Endothelial cell of umbilical vein (primary cell): ENCODE results near the gene DMD.

Experiments
- POLR2A ChIP-seq: IDR thresholded peaks from 2 replicates; pipeline ENCODE4 v1.6.1; 2012; ENCODE audit warnings: low read depth, mild to moderate bottlenecking, control low read depth, low read length
- TF ChIP-seq, protein P1 (sequence below), 2 donors: IDR thresholded peaks; 1 replicate in 1 of 2; 2 replicates in 1 of 2; pipeline ENCODE4 v1.5.1; 2011; ENCODE audit warnings: low read length in 2 of 2, mild to moderate bottlenecking in 2 of 2, moderate library complexity in 2 of 2, control low read depth in 1 of 2, inconsistent platforms in 1 of 2, low read depth in 1 of 2; ENCODE audit not compliant: insufficient read depth in 1 of 2; ENCODE audit errors: extremely low read depth in 1 of 2

- TF ChIP-seq, protein P1, sequence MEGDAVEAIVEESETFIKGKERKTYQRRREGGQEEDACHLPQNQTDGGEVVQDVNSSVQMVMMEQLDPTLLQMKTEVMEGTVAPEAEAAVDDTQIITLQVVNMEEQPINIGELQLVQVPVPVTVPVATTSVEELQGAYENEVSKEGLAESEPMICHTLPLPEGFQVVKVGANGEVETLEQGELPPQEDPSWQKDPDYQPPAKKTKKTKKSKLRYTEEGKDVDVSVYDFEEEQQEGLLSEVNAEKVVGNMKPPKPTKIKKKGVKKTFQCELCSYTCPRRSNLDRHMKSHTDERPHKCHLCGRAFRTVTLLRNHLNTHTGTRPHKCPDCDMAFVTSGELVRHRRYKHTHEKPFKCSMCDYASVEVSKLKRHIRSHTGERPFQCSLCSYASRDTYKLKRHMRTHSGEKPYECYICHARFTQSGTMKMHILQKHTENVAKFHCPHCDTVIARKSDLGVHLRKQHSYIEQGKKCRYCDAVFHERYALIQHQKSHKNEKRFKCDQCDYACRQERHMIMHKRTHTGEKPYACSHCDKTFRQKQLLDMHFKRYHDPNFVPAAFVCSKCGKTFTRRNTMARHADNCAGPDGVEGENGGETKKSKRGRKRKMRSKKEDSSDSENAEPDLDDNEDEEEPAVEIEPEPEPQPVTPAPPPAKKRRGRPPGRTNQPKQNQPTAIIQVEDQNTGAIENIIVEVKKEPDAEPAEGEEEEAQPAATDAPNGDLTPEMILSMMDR (IDR thresholded peaks at IDR 0.05; ENCODE audit: extremely low read depth in 1 of 2, insufficient read depth in 1 of 2, low read depth in 1 of 2, low read length in 2 of 2) = no peak
- no peak for TF ChIP-seq POLR2A
Measured at GRCh38 chrX:32744921-32745320, 466.4 kb downstream of the DMD start.
